Measurements from ENCODE around the gene DLG2.

GRCh38 chr11:85276332-85276731 lies 350.8 kb downstream of the DLG2 start:
- TF ChIP-seq CTCF (IDR thresholded peaks at IDR 0.05; ENCODE audit: low read depth, low read length) (no peak), EZH2phosphoT487 (IDR thresholded peaks at IDR 0.05; ENCODE audit: low read depth) (no peak)
